OCI-LY3 (cell line): ENCODE measurements around the gene CITED4.

Source experiments
- EZH2phosphoT487 ChIP-seq: fragments of 200-600 bp; shearing (Covaris generic); IDR thresholded peaks from 2 replicates; pipeline ENCODE4 v1.6.1; 2018; ENCODE audit warnings: antibody characterized with exemption, mixed run types, low read depth
- TF ChIP-seq, protein P1 (sequence below): fragments of 200-600, 300-600 bp; sonication (generic); IDR thresholded peaks from 2 replicates; pipeline ENCODE4 v1.5.1; 2014; ENCODE audit warnings: antibody characterized with exemption, low read length, low read depth

DNA sequence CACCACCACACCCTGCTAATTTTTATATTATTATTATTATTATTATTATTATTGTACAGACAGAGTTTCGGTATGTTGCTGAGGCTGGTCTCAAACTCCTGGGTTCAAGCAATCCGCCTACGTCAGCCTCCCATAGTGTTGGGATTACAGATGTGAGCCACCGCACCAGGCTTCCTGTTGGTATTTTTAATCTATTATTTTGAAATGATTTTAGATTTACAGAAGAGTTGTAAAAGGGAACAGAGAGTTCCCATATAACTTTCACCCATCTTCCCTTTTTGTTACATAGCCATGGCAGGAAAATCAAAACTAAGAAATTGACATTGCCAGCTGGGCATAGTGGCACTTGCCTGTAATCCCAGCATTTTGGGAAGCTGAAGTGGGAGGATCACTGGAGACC, 42.9 kb upstream of the CITED4 start:
- TF ChIP-seq EZH2phosphoT487, result no peak
- TF ChIP-seq, protein P1, sequence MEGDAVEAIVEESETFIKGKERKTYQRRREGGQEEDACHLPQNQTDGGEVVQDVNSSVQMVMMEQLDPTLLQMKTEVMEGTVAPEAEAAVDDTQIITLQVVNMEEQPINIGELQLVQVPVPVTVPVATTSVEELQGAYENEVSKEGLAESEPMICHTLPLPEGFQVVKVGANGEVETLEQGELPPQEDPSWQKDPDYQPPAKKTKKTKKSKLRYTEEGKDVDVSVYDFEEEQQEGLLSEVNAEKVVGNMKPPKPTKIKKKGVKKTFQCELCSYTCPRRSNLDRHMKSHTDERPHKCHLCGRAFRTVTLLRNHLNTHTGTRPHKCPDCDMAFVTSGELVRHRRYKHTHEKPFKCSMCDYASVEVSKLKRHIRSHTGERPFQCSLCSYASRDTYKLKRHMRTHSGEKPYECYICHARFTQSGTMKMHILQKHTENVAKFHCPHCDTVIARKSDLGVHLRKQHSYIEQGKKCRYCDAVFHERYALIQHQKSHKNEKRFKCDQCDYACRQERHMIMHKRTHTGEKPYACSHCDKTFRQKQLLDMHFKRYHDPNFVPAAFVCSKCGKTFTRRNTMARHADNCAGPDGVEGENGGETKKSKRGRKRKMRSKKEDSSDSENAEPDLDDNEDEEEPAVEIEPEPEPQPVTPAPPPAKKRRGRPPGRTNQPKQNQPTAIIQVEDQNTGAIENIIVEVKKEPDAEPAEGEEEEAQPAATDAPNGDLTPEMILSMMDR, result no peak
